ENCODE data around the gene REL.

- TF ChIP-seq REST (IDR thresholded peaks at IDR 0.05; ENCODE audit: insufficient read depth in 1 of 2, low read depth in 2 of 2, low read length in 2 of 2) = no peak
- no peak for TF ChIP-seq POLR2AphosphoS5 (IDR thresholded peaks at IDR 0.05; ENCODE audit: low read depth, low read length)
- no peak for TF ChIP-seq TAF1 (IDR thresholded peaks at IDR 0.05; ENCODE audit: borderline replicate concordance, insufficient read depth, low read length)
These were observed 85.4 kb downstream of the REL start for GRCh38 chr2:60966507-60967405.
